Measurements from ENCODE around the gene LGALS7. TPM values are rescaled to one million over a fixed set of nuclear protein-coding genes. Genes with fewer than 3 reads are reported as not detected.
"Not testable (repeated sequence)": the region's sequence is repeated elsewhere in the genome, so short reads cannot be mapped to it uniquely, and the experiment has no call there.

LGALS7 gene
- total RNA-seq, 4 donors from 2014 or later: not detected

GRCh38 chr19:38792250-38793111, 19.2 kb upstream of the LGALS7 start:
- peak overlapping the region in 1 of 4 donors; percentile 34 for H3K27ac ChIP-seq (replicated peaks in 1 of 4)
- peak overlapping the region; percentile 22 to 50 (median 36) for H3K4me3 ChIP-seq
- H3K27me3 ChIP-seq: no peaks in the 10 kb centered on the region
- peaks cover 5 to 9% (median 6%) of the 10 kb centered on the region in 4 donors for H3K4me1 ChIP-seq
- no peaks in the 10 kb centered on the region for H3K9me3 ChIP-seq
- 30% methylated on average over 42 of the region's 71 CpGs for WGBS
- no peak for DNase-seq (ENCODE audit: extremely low spot score)
- TF ChIP-seq EP300 (IDR thresholded peaks at IDR 0.05) (no peak), CTCF (IDR thresholded peaks at IDR 0.05) (peak in 2 of 3 experiments; percentile 9 to 31)
- H3K36me3 ChIP-seq: no peaks in the 10 kb centered on the region
- intact Hi-C loops (cut with DNase I): no loop called here

DNA sequence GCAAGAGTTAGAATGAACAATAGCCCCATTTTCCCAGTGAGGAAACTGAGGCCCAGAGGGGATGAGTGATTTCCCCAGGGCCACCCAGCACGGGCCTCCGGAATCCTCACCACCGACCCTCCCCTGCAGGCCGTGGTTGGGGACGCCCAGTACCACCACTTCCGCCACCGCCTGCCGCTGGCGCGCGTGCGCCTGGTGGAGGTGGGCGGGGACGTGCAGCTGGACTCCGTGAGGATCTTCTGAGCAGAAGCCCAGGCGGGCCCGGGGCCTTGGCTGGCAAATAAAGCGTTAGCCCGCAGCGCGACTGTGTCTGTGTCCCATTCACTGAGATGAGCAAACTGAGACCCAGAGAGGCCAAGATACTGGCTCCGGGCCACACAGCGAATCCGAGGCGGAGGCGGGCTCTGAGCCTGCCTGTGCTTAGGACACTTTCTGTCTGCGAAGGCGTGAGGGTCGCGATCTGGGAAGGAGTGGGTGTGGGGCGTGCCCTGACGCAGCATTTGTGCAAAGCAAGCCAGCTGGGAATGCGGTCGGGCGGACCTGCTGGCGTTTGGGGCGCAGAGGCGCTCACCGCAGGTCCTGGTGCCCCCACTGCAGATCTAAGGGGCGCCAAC, 18.2 kb upstream of the LGALS7 start:
- H3K27ac ChIP-seq (replicated peaks in 1 of 4); H3K36me3 ChIP-seq; intact Hi-C loops (cut with DNase I); H3K9me3 ChIP-seq; H3K27me3 ChIP-seq; DNase-seq (ENCODE audit: extremely low spot score); H3K4me1 ChIP-seq: not testable (repeated sequence)
- peak overlapping the region in 3 of 4 donors; percentile 29 to 54 (median 40) for H3K4me3 ChIP-seq
- WGBS: no CpG with 5 or more reads among the region's 40 CpGs

- DNase-seq (ENCODE audit: extremely low spot score); H3K4me1 ChIP-seq; H3K36me3 ChIP-seq; H3K27me3 ChIP-seq; intact Hi-C loops (cut with DNase I); H3K9me3 ChIP-seq; H3K27ac ChIP-seq (replicated peaks in 1 of 4): not testable (repeated sequence)
- WGBS: 80% methylated on average over 1 of the region's 49 CpGs
- H3K4me3 ChIP-seq: peak overlapping the region in 3 of 4 donors; percentile 29 to 54 (median 40)
These were observed 17.4 kb upstream of the LGALS7 start for GRCh38 chr19:38790507-38791403.

DNA sequence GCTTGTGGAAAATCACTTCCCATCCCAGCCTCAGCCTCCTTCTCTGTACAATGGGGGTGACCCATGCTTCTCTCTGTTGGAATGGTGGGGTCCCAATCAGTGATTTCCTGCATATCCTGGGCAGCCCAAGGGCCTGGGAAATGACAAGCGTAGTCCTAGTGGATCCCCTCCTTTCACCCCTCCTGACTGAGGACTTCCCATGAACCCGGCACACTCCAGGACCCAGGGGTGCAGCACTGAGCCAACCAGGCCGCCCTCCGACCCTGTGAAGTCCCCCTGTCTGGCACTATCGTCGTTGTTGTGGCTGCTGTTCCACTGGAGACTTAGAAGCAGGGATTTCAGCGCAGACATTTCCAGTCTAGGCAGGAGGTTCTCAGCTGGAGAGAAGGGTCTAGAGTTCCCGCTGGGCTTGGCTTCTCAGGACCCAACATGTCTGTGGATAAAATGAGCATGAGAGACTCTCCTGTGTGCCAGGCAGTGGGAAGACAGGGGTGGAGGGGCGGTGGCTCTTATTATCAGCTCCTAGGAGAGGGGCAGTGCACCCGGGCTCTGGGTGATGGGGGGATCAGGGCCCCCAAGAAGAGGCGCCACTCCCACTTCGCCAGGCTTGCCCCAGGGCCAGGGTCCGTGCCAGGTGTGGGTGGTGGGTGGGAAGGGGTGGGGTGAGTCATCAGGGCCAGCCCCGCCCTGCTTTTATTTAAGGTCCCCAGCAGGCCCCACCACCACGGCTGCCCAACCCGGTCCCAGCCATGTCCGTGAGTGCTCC, 15.3 kb upstream of the LGALS7 start, which contains the start of gene LGALS7B:
TSS of gene LGALS7B (plus strand) at position 723 of the 766 bp plus-strand sequence. CDS start at position 750, 27 bp downstream.
- 78% methylated on average over 7 of the region's 17 CpGs for WGBS
- Histone ChIP-seq H3K9me3 (no peaks in the 10 kb centered on the region), H3K27ac (replicated peaks in 1 of 4) (no peak within 1 kb of the TSS), H3K36me3 (no peaks in the 10 kb centered on the region), H3K4me1 (peaks cover 5 to 9% (median 6%) of the 10 kb centered on the region in 4 donors), H3K4me3 (no peak within 1 kb of the TSS), H3K27me3 (no peaks in the 10 kb centered on the region)
- no peak for TF ChIP-seq POLR2AphosphoS5 (IDR thresholded peaks at IDR 0.05)
- TF ChIP-seq EP300 (IDR thresholded peaks at IDR 0.05): no peak
- TF ChIP-seq POLR2A (IDR thresholded peaks at IDR 0.05; ENCODE audit: low read depth): no peak
- TF ChIP-seq CTCF (IDR thresholded peaks at IDR 0.05): no peak
- intact Hi-C loops (cut with DNase I): no loop called here
- DNase-seq (ENCODE audit: extremely low spot score): no peak

GRCh38 chr19:38786572-38787265, 13.4 kb upstream of the LGALS7 start:
- H3K27ac ChIP-seq (replicated peaks in 1 of 4): no peak overlapping the region
- TF ChIP-seq CTCF (IDR thresholded peaks at IDR 0.05) (no peak), EP300 (IDR thresholded peaks at IDR 0.05) (no peak), POLR2AphosphoS5 (IDR thresholded peaks at IDR 0.05) (no peak), POLR2A (IDR thresholded peaks at IDR 0.05; ENCODE audit: low read depth) (no peak)
- no peaks in the 10 kb centered on the region for H3K9me3 ChIP-seq
- no peak overlapping the region for H3K4me3 ChIP-seq
- intact Hi-C loops (cut with DNase I): no loop called here
- no peaks in the 10 kb centered on the region for H3K36me3 ChIP-seq
- no peak for DNase-seq (ENCODE audit: extremely low spot score)
- peaks cover 0 to 5% (median 0%) of the 10 kb centered on the region in 4 donors for H3K27me3 ChIP-seq
- WGBS: 73% methylated on average over 9 of the region's 11 CpGs
- H3K4me1 ChIP-seq: no peaks in the 10 kb centered on the region

DNA sequence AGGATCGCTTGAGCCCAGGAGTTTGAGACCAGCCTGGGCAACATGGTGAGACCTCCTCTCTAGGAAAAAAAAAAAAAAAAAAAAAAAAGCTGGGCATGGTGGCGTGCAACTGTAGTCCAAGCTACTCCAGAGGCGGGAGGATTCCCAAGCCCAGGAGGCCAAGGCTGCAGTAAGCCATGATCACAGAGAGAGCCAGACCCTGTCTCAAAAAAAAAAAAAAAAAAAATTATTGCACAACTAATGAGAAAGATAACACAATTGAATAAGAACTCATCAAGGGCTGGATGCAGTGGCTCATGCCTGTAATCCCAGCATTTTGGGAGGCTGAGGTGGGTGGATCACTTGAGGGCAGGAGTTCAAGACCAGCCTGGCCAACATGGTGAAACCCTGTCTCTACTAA, 12.7 kb upstream of the LGALS7 start:
- H3K36me3 ChIP-seq; H3K27ac ChIP-seq (replicated peaks in 1 of 4); H3K4me1 ChIP-seq; intact Hi-C loops (cut with DNase I); H3K27me3 ChIP-seq; H3K4me3 ChIP-seq; H3K9me3 ChIP-seq; DNase-seq (ENCODE audit: extremely low spot score): not testable (repeated sequence)
- 93% methylated on average over 3 of the region's 3 CpGs for WGBS
